ENCODE data around the gene NKRF. TPM values are rescaled to one million over a fixed set of nuclear protein-coding genes. Genes with fewer than 3 reads are reported as not detected.

Gene NKRF
- total RNA-seq, 1 donor from 2014 or later: 17.4 TPM

GRCh38 chrX:119635179-119635578 is 29.0 kb upstream of the NKRF start:
- no peak for TF ChIP-seq EZH2 (IDR thresholded peaks at IDR 0.05)
- TF ChIP-seq EZH2phosphoT487 (IDR thresholded peaks at IDR 0.05): no peak
- no peak for TF ChIP-seq CTCF (IDR thresholded peaks at IDR 0.05)

GRCh38 chrX:119625843-119626242 is 19.6 kb upstream of the NKRF start:
- TF ChIP-seq EZH2 (IDR thresholded peaks at IDR 0.05) (no peak), EZH2phosphoT487 (IDR thresholded peaks at IDR 0.05) (no peak), CTCF (IDR thresholded peaks at IDR 0.05) (no peak)
- DNase-seq (ENCODE audit: low spot score): no peak
- Mint-ChIP-seq H3K36me3 (peaks cover 3% of the 10 kb centered on the region), H3K27me3 (ENCODE audit: insufficient read depth, low read depth) (peaks cover 2% of the 10 kb centered on the region), H3K9me3 (peaks cover 6% of the 10 kb centered on the region), H3K4me3 (no peak overlapping the region), H3K27ac (no peak overlapping the region), H3K4me1 (no peaks in the 10 kb centered on the region)
- no peaks in the 10 kb centered on the region for H4K20me1 ChIP-seq (ENCODE audit: low read depth)
- no peak overlapping the region for H3K27ac ChIP-seq
- no peaks in the 10 kb centered on the region for H3K4me1 ChIP-seq
- no peak overlapping the region for H3K9ac ChIP-seq
- no peak overlapping the region for H3K4me2 ChIP-seq
- H3F3A ChIP-seq (ENCODE audit: low read depth): no peaks in the 10 kb centered on the region
- no peaks in the 10 kb centered on the region for H3K36me3 ChIP-seq
- H3K9me3 ChIP-seq (ENCODE audit: low read depth): no peaks in the 10 kb centered on the region
- H3K27me3 ChIP-seq: no peaks in the 10 kb centered on the region
- H3K79me2 ChIP-seq (ENCODE audit: low read depth): no peaks in the 10 kb centered on the region
- H2AFZ ChIP-seq (replicated peaks): no peak overlapping the region
- no peak overlapping the region for H3K4me3 ChIP-seq

More at GRCh38 chrX:119635179-119635578, 29.0 kb upstream of the NKRF start:
- no peak overlapping the region for H3K4me3 Mint-ChIP-seq
- Histone ChIP-seq H3K4me3 (no peak overlapping the region), H3F3A (ENCODE audit: low read depth) (no peaks in the 10 kb centered on the region), H3K27ac (no peak overlapping the region), H3K9ac (no peak overlapping the region), H3K4me2 (no peak overlapping the region), H3K4me1 (no peaks in the 10 kb centered on the region), H3K79me2 (ENCODE audit: low read depth) (no peaks in the 10 kb centered on the region), H4K20me1 (ENCODE audit: low read depth) (no peaks in the 10 kb centered on the region), H3K9me3 (ENCODE audit: low read depth) (no peaks in the 10 kb centered on the region), H3K27me3 (no peaks in the 10 kb centered on the region), H3K36me3 (no peaks in the 10 kb centered on the region), H2AFZ (replicated peaks) (no peak overlapping the region)
- H3K27ac Mint-ChIP-seq: no peak overlapping the region
- H3K27me3 Mint-ChIP-seq (ENCODE audit: insufficient read depth, low read depth): peaks cover 2% of the 10 kb centered on the region
- no peak for DNase-seq (ENCODE audit: low spot score)
- peaks cover 5% of the 10 kb centered on the region for H3K9me3 Mint-ChIP-seq
- H3K4me1 Mint-ChIP-seq: no peaks in the 10 kb centered on the region
- H3K36me3 Mint-ChIP-seq: peaks cover 25% of the 10 kb centered on the region

- Histone ChIP-seq H3F3A (ENCODE audit: low read depth) (no peaks in the 10 kb centered on the region), H3K79me2 (ENCODE audit: low read depth) (no peaks in the 10 kb centered on the region), H3K9me3 (ENCODE audit: low read depth) (no peaks in the 10 kb centered on the region), H3K27me3 (no peaks in the 10 kb centered on the region), H3K9ac (no peak overlapping the region), H3K27ac (no peak overlapping the region), H3K4me3 (no peak overlapping the region), H3K36me3 (no peaks in the 10 kb centered on the region), H3K4me1 (no peaks in the 10 kb centered on the region), H3K4me2 (no peak overlapping the region), H2AFZ (replicated peaks) (no peak overlapping the region), H4K20me1 (ENCODE audit: low read depth) (no peaks in the 10 kb centered on the region)
- Mint-ChIP-seq H3K36me3 (peaks cover 3% of the 10 kb centered on the region), H3K4me1 (no peaks in the 10 kb centered on the region), H3K27ac (no peak overlapping the region), H3K4me3 (no peak overlapping the region), H3K9me3 (peaks cover 6% of the 10 kb centered on the region), H3K27me3 (ENCODE audit: insufficient read depth, low read depth) (peaks cover 2% of the 10 kb centered on the region)
- DNase-seq (ENCODE audit: low spot score): no peak
- TF ChIP-seq EZH2phosphoT487 (IDR thresholded peaks at IDR 0.05) (no peak), EZH2 (IDR thresholded peaks at IDR 0.05) (no peak), CTCF (IDR thresholded peaks at IDR 0.05) (no peak)
Measured at GRCh38 chrX:119624951-119625668, 18.9 kb upstream of the NKRF start.

All from neural progenitor cell (in vitro differentiated cells).